Activated CD4-positive, alpha-beta memory T cell treated with anti-CD3 and anti-CD28 coated beads, Interleukin-2, amount 10 ng/mL, durations not matched to agents 7 days and 5 days (primary cell): Measurements from ENCODE around the gene COG5. TPM values are rescaled to one million over a fixed set of nuclear protein-coding genes. Genes with fewer than 3 reads are reported as not detected.

Experiments
- CTCF ChIA-PET: fragments of 350-600 bp; sonication (Branson Sonifier 250); formaldehyde crosslinking; loops from one replicate; lab custom pipeline; 2021; ENCODE audit warnings: antibody characterized with exemption, inconsistent platforms; lab: Charles Lee
- POLR2A ChIA-PET: fragments of 350-600 bp; sonication (Branson Sonifier 250); formaldehyde crosslinking; loops from one replicate; lab custom pipeline; 2021; ENCODE audit warnings: antibody characterized with exemption; lab: Charles Lee
- DNase-seq: peaks from one replicate; pipeline ENCODE4 v3.0.0-alpha.2; 2020
- H3K27ac Mint-ChIP-seq: one replicate; pipeline ENCODE4 v1.8.0; 2021; ENCODE audit warnings: mild to moderate bottlenecking, mixed read lengths
- H3K27me3 Mint-ChIP-seq: one replicate; pipeline ENCODE4 v1.8.0; 2021; ENCODE audit warnings: mixed read lengths
- H3K36me3 Mint-ChIP-seq: one replicate; pipeline ENCODE4 v1.8.0; 2021; ENCODE audit warnings: low read depth, mixed read lengths
- H3K4me1 Mint-ChIP-seq: one replicate; pipeline ENCODE4 v1.8.0; 2021; ENCODE audit warnings: mixed read lengths
- H3K4me3 Mint-ChIP-seq: one replicate; pipeline ENCODE4 v1.8.0; 2021; ENCODE audit warnings: mild to moderate bottlenecking, mixed read lengths
- H3K9me3 Mint-ChIP-seq: one replicate; pipeline ENCODE4 v1.8.0; 2021; ENCODE audit warnings: mixed read lengths
- total RNA-seq, 2 experiments: library from RNA; stranded (reverse); gene quantifications; one replicate each; pipeline ENCODE4 v1.2.3, GENCODE V29; 2021

The COG5 gene
- total RNA-seq, 2 experiments from 2014 or later = 40.1 to 45.3 TPM

- ChIA-PET CTCF (no interaction called here), POLR2A (no interaction called here)
- H3K4me1 Mint-ChIP-seq = no peaks in the 10 kb centered on the region
- no peak overlapping the region for H3K27ac Mint-ChIP-seq
- H3K4me3 Mint-ChIP-seq = no peak overlapping the region
- no peak for DNase-seq
- H3K9me3 Mint-ChIP-seq = no peaks in the 10 kb centered on the region
- H3K36me3 Mint-ChIP-seq = peaks cover 14% of the 10 kb centered on the region
- H3K27me3 Mint-ChIP-seq = no peaks in the 10 kb centered on the region
Measured at GRCh38 chr7:107354640-107355039, 209.1 kb downstream of the COG5 start.

GRCh38 chr7:107353701-107354100 lies 210.0 kb downstream of the COG5 start:
- Mint-ChIP-seq H3K4me1 (no peaks in the 10 kb centered on the region), H3K36me3 (peaks cover 7% of the 10 kb centered on the region), H3K27ac (no peak overlapping the region), H3K4me3 (no peak overlapping the region), H3K9me3 (no peaks in the 10 kb centered on the region), H3K27me3 (no peaks in the 10 kb centered on the region)
- POLR2A ChIA-PET = no interaction called here
- DNase-seq = no peak
- CTCF ChIA-PET = interaction anchor here (0.7 kb wide), 1 partner anchor 166 kb away, joined by 3 read pairs; no protein-coding TSS in a partner anchor

- ChIA-PET POLR2A (no interaction called here), CTCF (no interaction called here)
- Mint-ChIP-seq H3K36me3 (peaks cover 15% of the 10 kb centered on the region), H3K27me3 (no peaks in the 10 kb centered on the region), H3K9me3 (peaks cover 10% of the 10 kb centered on the region), H3K4me3 (no peak overlapping the region), H3K4me1 (peaks cover 4% of the 10 kb centered on the region), H3K27ac (no peak overlapping the region)
- DNase-seq = no peak
Measured at GRCh38 chr7:107345898-107346297, 217.8 kb downstream of the COG5 start.

GRCh38 chr7:107344799-107345198 lies 218.9 kb downstream of the COG5 start:
- Mint-ChIP-seq H3K4me3 (no peak overlapping the region), H3K9me3 (peaks cover 11% of the 10 kb centered on the region), H3K27ac (no peak overlapping the region), H3K27me3 (no peaks in the 10 kb centered on the region), H3K36me3 (peaks cover 22% of the 10 kb centered on the region), H3K4me1 (peaks cover 4% of the 10 kb centered on the region)
- DNase-seq = no peak
- ChIA-PET CTCF (no interaction called here), POLR2A (no interaction called here)

- H3K27ac Mint-ChIP-seq = no peak overlapping the region
- no peaks in the 10 kb centered on the region for H3K27me3 Mint-ChIP-seq
- peaks cover 4% of the 10 kb centered on the region for H3K4me1 Mint-ChIP-seq
- H3K4me3 Mint-ChIP-seq = no peak overlapping the region
- DNase-seq = no peak
- POLR2A ChIA-PET = no interaction called here
- CTCF ChIA-PET = no interaction called here
- H3K9me3 Mint-ChIP-seq = peaks cover 11% of the 10 kb centered on the region
- H3K36me3 Mint-ChIP-seq = peaks cover 22% of the 10 kb centered on the region
Measured at GRCh38 chr7:107344286-107344685, 219.4 kb downstream of the COG5 start.

GRCh38 chr7:107338080-107338479 lies 225.6 kb downstream of the COG5 start:
- H3K27me3 Mint-ChIP-seq = no peaks in the 10 kb centered on the region
- POLR2A ChIA-PET = interaction anchor here (0.6 kb wide), 1 partner anchor 11 kb away, joined by 3 read pairs; no protein-coding TSS in a partner anchor
- CTCF ChIA-PET = no interaction called here

GRCh38 chr7:107332488-107333269 lies 231.0 kb downstream of the COG5 start:
- CTCF ChIA-PET = no interaction called here
- H3K27me3 Mint-ChIP-seq = no peaks in the 10 kb centered on the region
- POLR2A ChIA-PET = no interaction called here
- peaks cover 8% of the 10 kb centered on the region for H3K36me3 Mint-ChIP-seq
- no peak for DNase-seq
- H3K27ac Mint-ChIP-seq = no peak overlapping the region
- H3K4me3 Mint-ChIP-seq = no peak overlapping the region
- H3K4me1 Mint-ChIP-seq = peaks cover 6% of the 10 kb centered on the region
- H3K9me3 Mint-ChIP-seq = peaks cover 2% of the 10 kb centered on the region

More at GRCh38 chr7:107338080-107338479, 225.6 kb downstream of the COG5 start:
- Mint-ChIP-seq H3K4me3 (no peak overlapping the region), H3K36me3 (peaks cover 23% of the 10 kb centered on the region), H3K9me3 (peaks cover 18% of the 10 kb centered on the region), H3K27ac (no peak overlapping the region), H3K4me1 (no peaks in the 10 kb centered on the region)
- DNase-seq = no peak

GRCh38 chr7:107330478-107330877 lies 233.2 kb downstream of the COG5 start:
- CTCF ChIA-PET = no interaction called here

GRCh38 chr7:107327986-107328569 lies 235.6 kb downstream of the COG5 start:
- no peak overlapping the region for H3K4me3 Mint-ChIP-seq
- H3K4me1 Mint-ChIP-seq = peaks cover 6% of the 10 kb centered on the region
- ChIA-PET POLR2A (no interaction called here), CTCF (no interaction called here)
- peaks cover 11% of the 10 kb centered on the region for H3K36me3 Mint-ChIP-seq
- H3K9me3 Mint-ChIP-seq = no peaks in the 10 kb centered on the region
- no peaks in the 10 kb centered on the region for H3K27me3 Mint-ChIP-seq
- no peak for DNase-seq
- H3K27ac Mint-ChIP-seq = no peak overlapping the region

More at GRCh38 chr7:107330478-107330877, 233.2 kb downstream of the COG5 start:
- POLR2A ChIA-PET = no interaction called here
- H3K4me3 Mint-ChIP-seq = no peak overlapping the region
- no peaks in the 10 kb centered on the region for H3K9me3 Mint-ChIP-seq
- peaks cover 11% of the 10 kb centered on the region for H3K36me3 Mint-ChIP-seq
- H3K4me1 Mint-ChIP-seq = peaks cover 6% of the 10 kb centered on the region
- H3K27me3 Mint-ChIP-seq = no peaks in the 10 kb centered on the region
- DNase-seq = no peak
- no peak overlapping the region for H3K27ac Mint-ChIP-seq

- Mint-ChIP-seq H3K4me3 (no peak overlapping the region), H3K4me1 (no peaks in the 10 kb centered on the region), H3K36me3 (peaks cover 23% of the 10 kb centered on the region), H3K27me3 (no peaks in the 10 kb centered on the region), H3K27ac (no peak overlapping the region), H3K9me3 (no peaks in the 10 kb centered on the region)
- DNase-seq = no peak
- POLR2A ChIA-PET = no interaction called here
- CTCF ChIA-PET = no interaction called here
Measured at GRCh38 chr7:107326061-107326460, 237.7 kb downstream of the COG5 start.

- Mint-ChIP-seq H3K4me1 (no peaks in the 10 kb centered on the region), H3K27ac (no peak overlapping the region), H3K4me3 (no peak overlapping the region), H3K36me3 (peaks cover 15% of the 10 kb centered on the region), H3K9me3 (no peaks in the 10 kb centered on the region), H3K27me3 (no peaks in the 10 kb centered on the region)
- CTCF ChIA-PET = no interaction called here
- DNase-seq = no peak
- POLR2A ChIA-PET = no interaction called here
Measured at GRCh38 chr7:107322015-107322414, 241.7 kb downstream of the COG5 start.

- Mint-ChIP-seq H3K9me3 (no peaks in the 10 kb centered on the region), H3K4me3 (no peak overlapping the region), H3K27me3 (no peaks in the 10 kb centered on the region), H3K27ac (no peak overlapping the region), H3K4me1 (no peaks in the 10 kb centered on the region), H3K36me3 (peaks cover 12% of the 10 kb centered on the region)
- DNase-seq = no peak
- ChIA-PET CTCF (no interaction called here), POLR2A (no interaction called here)
Measured at GRCh38 chr7:107321611-107322010, 242.1 kb downstream of the COG5 start.

GRCh38 chr7:107319724-107320228 lies 243.9 kb downstream of the COG5 start:
- no peak for DNase-seq
- ChIA-PET POLR2A (no interaction called here), CTCF (no interaction called here)
- Mint-ChIP-seq H3K4me1 (no peaks in the 10 kb centered on the region), H3K4me3 (no peak overlapping the region), H3K27me3 (no peaks in the 10 kb centered on the region), H3K9me3 (no peaks in the 10 kb centered on the region), H3K27ac (no peak overlapping the region), H3K36me3 (peaks cover 18% of the 10 kb centered on the region)
